Activated CD8-positive, alpha-beta memory T cell treated with anti-CD3 and anti-CD28 coated beads, Interleukin-2, amount 50 U/mL, for 48 hours (primary cell): ENCODE results near the gene PHLPP1.
"Not testable (repeated sequence)": the region's sequence is repeated elsewhere in the genome, so short reads cannot be mapped to it uniquely, and the experiment has no call there.

Experiments used
- DNase-seq: peaks from one replicate; pipeline ENCODE4 v3.0.0-alpha.2; 2020

PHLPP1 gene

DNA sequence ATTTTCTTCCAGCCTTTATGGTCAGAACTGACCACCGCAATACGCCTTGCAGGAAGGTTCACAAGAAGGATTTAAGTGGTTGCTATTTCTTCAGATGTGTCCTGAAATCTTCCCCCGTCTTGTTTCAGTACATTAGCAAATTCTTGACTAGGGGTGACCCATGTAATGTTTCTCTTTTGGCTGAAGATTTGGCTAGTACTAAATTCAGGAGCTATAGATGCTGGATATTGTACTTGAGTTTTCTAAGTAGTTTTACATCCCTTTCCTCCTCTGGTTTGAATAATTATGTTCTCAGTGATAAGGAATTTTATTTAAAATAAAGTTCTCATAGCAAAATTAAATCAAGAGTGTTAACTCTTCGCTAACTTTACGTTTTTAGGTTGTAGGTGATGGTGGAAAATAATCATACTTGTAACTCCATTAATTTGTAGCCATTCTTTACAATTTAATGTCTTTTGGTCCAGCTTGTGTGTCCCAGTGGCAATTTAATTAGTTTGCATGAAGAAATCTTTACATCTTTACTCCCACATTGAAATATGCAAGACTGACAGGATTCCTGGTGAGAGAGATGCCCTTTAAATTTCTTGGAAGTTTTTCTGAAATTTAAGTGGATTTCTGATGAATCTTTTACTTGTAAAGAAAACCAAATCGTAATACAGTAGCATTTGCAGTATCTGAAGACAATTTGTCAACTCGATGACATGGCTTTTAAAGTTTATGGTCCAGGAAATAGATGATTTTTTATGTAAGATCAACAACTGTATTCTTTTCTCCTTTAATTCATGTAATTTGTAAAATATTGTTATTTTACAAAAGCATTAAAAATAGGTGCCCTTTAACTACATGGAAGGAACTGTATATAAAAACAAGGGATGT, 2.8 kb downstream of the PHLPP1 start:
- DNase-seq: no peak

DNA sequence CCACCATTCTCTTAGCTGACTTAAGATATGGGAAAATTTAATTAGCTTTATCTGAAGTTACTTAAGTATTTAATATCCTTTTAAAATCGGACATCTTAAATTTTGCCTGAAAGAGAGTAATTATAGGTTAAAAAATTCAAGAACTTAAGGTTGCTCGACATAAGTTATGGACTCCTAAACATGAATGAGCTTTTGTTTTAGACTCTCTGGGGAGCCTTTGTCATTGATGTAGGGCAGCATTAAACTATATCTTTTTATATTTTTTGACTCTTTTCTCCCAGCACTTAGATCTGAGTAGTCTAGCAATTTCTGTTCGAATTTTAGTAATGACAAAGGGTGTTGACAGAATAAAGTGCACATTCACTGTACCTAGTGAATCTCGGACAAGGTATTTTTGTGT, 4.7 kb downstream of the PHLPP1 start:
- no peak for DNase-seq

DNA sequence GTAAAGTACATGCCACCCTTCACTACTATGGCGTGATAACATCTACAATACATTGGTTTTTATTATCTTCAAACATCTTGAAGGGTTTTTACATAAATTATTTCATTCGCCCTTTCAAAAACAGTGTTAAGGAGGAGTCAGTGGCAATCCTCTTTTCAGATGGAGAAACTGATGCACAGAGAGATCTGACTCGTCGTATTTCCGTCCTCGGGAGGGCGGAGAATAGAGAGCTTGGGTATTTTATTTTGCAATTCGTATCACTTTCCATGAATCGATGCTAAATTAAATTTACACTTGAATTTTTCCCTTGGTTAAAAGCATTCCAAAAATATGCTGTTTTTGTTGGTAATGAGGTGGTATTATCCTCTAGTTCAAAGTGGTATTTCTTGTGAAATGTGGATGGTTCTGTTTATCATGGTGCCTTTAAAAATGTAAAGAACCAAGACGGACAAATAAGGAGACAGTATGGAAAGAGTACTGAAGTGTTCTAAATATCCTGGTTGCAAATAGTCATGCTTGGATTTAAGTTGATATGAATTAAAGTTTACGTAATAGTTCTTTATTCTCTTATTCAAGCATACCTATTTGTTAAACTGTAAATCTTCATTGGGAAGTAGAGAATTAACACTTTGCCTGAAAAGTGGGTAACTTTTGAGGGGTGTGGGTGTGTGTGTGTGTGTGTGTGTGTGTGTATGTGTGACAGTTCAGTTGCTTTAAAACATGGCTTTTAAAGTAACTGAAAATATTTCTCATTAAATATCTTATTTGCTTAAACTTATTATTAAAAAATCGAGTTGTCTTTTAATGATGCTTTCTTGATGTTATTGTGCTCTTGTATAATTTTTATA, 5.6 kb downstream of the PHLPP1 start:
- no peak for DNase-seq

DNA sequence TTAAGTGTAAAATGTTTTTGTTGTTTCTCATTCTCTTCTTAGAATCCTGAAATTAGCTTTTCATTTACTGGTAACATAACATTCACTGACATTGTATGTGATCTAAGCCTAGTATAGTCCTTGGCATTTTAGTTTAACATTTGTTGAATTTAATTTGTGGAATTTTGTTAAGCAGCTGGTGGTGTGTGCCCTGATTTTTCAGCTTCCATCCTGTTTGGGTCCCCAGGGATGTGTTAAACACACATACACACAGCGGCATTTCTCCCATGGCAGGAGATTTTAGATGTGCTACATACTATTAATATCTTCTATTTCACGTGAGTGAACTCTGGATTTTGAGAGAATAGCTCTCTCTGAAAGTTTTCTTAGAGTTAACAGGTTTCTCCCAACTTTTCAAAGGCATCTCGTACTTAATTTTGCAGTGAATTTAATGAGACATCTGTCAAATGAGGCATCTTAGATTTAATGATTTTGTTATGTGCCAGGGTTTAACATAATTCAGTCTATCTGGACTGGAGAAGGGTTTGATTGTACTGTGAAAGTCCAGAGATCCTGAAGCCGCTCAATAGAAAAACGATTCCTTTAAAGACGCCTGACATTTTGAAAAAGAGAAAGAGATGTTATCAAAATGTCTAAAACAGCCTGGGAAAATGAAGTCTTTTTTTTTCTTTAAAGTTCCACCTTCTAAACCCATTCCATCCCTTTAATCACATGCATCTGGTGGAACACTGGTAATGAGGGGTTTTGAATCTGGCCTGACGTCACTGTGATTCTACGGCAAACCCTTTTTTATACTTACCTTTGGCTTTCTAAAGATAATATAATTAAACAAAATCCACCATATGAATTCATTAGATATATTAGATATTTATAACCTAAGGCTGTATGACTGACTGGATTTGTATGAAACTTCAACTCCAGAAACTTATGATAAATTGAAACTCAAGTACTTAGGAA, 6.8 kb downstream of the PHLPP1 start:
- no peak for DNase-seq

DNA sequence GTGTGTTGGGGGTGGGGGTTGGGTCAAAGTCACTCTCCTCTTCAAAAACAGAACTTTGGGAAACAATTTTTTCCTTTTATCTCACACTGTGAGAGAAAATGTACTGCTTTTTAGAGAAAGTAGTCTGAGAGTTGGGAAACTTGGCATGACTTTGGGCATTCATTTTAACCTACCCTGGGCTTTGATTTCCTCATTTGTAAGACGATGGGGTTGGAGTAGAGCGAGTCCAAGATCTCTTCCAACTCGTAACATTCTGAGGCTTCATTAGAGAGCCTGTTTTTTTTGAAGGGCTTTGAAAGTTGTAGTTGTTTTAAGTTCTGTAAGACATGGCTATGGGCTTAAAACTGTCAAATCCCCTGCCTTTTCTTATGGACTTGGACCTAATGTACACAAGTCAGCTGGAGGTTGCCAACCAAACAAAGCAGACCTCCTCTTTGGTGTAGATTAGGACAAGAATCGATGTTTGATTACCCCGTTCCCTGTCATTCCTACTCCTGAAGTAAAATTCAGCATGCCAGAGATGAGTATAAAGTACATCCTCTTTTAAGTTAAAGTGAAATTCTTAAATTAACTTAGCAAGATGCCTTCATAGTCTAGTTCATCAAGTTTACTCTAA, 8.4 kb downstream of the PHLPP1 start:
- DNase-seq: no peak

GRCh38 chr18:62725896-62726295, 10.6 kb downstream of the PHLPP1 start:
- DNase-seq: no peak

DNA sequence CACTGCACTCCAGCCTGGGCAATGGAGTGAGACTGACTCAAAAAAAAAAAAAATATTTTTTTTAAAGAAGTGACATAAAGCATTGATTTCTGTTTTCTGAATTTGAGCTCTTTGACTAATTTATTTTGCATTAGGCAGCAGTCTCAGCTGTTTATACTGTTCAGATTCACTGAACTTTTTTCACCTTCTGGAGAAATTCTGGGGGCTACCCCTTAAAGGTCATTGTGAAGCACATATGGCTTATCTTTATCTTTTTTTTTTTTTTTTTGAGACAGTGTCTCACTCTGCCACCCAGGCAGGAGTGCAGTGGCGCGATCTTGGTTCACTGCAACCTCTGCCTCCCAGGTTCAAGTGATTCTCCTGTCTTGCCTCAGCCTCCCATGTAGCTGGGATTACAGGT, 12.9 kb downstream of the PHLPP1 start:
- DNase-seq: no peak

DNA sequence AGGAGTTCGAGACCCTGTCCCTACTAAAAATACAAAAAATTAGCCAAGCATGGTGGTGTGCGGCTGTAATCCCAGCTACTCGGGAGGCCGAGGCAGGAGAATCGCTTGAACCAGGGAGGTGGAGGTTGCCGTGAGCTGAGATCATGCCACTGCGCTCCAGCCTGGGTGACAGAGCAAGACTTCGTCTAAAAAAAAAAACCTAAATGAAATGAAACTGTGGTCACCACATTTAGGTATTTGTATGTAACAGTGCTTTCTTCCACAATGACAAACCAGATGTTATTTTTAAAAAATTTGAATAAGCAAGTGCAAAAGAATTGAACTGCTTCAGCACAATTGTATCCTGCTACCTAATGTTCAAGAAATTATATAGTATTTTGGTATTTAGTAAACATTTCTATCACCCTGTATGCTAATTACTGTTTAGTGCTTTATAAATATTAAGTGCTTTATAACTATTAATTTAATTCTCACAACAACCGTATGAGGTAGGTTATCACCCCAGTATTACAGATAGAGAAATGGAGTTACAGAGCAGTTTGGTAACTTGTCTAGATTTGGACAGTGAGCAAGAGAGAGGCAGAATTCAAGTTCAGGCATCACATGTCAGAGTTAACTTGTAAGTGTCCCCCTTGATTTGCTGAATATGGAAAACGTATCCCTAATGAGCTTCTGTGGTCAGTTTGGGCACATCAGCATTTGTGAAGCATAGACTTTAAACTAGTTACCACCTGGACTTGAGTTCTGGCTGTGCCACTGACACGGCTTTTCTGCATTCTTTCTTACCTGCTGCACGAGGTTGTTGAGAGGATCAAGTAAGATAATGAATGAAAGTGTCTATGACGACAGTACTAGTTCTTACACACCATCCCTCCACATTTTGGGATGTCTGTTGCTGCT, 14.4 kb downstream of the PHLPP1 start:
- DNase-seq: no peak

- no peak for DNase-seq
These were observed 15.6 kb downstream of the PHLPP1 start for GRCh38 chr18:62730941-62731340.

GRCh38 chr18:62732617-62733016, 17.3 kb downstream of the PHLPP1 start:
- DNase-seq: no peak

GRCh38 chr18:62734290-62734689, 18.9 kb downstream of the PHLPP1 start:
- DNase-seq: no peak

- DNase-seq: no peak
These were observed 20.0 kb downstream of the PHLPP1 start for GRCh38 chr18:62735387-62735786.

GRCh38 chr18:62736077-62736855, 20.9 kb downstream of the PHLPP1 start:
- no peak for DNase-seq

GRCh38 chr18:62737241-62737873, 22.0 kb downstream of the PHLPP1 start:
- no peak for DNase-seq

DNA sequence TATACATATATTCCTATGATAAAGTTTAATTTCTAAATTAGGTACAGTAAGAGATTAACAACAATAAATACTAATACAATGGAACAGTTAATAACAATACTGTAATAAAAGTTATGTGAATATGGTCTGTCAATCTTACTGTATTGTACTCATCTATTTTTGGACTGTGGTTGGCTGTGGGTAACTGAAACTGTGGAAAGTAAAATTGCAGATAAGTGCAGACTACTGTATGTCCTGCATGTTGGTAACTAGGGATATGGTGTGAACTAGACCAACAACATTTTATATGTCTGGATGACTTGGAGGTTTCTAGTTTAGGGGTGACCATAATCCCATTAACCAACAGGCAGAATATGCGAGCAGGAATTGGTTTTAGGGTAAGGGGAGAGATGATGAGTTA, 23.3 kb downstream of the PHLPP1 start:
- DNase-seq: no peak

DNA sequence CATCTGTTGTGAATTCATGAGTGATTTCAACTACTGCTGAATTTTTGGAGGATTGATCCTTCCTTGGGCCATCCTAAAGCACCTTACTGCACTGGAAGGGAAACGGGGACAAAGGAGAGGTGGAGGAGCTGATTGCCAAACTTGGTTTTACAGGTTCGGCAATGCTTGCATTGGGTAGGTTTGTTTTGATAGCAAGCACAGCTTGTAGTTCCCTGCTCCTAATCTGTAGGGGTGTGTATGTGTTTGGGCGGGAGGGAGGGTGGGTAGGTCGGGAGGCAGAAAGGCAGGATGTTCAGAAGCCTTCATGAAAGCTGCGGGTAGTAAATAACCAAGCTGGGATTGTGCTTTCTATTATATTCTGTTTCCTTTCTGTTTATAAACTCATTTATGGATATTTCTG, 24.6 kb downstream of the PHLPP1 start:
- no peak for DNase-seq

- DNase-seq: not testable (repeated sequence)
These were observed 25.3 kb downstream of the PHLPP1 start for GRCh38 chr18:62740650-62741049.

- DNase-seq: no peak
These were observed 25.8 kb downstream of the PHLPP1 start for GRCh38 chr18:62741118-62741566.

DNA sequence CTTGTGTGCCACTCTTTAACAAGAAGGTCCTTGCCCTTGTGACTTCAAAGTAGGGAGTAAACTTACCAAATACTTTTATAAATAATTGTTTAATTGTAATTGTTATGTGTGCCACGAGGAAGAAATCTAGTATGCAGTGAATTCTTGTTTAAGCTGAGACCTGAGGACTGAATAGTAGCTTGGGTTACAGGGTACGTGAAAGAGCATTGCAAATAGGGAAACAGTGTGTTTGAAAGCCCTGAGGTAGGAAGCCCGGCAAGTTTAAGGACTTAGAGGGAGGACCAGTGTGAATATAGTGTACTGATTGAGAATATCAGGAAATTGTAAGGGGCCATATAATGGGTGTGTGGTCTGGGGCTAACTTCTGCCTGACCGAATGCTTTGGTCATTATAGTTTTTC, 26.2 kb downstream of the PHLPP1 start:
- no peak for DNase-seq
